NAMALWA (cell line): Measurements from ENCODE around the gene RGS8.
"Not testable (repeated sequence)": the region's sequence is repeated elsewhere in the genome, so short reads cannot be mapped to it uniquely, and the experiment has no call there.

ENCODE experiments used
- DNase-seq: peaks from one replicate; pipeline ENCODE4 v3.0.0-alpha.2; 2015; ENCODE audit warnings: low spot score

RGS8 gene

GRCh38 chr1:182702826-182703524, 18.6 kb upstream of the RGS8 start:
- no peak for DNase-seq

DNA sequence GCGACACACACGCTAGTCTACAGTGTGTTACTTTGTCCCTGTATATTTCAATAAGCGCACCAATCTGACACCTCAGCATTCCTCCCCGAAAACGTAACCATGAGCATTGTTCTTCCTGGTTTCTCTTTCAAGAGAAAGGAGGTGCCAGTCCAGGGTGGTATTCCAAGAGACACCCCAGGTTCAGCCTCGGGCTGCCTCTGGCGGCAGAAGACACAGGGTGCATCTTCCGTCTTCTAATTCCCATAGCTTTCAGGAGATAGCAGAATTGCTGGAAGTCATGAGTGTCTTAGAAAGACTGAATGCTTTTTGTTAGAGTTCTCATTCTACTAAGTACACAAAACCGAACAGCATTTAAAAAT, 15.9 kb upstream of the RGS8 start:
- DNase-seq: no peak

GRCh38 chr1:182699393-182700350, 15.3 kb upstream of the RGS8 start:
- DNase-seq: no peak

DNA sequence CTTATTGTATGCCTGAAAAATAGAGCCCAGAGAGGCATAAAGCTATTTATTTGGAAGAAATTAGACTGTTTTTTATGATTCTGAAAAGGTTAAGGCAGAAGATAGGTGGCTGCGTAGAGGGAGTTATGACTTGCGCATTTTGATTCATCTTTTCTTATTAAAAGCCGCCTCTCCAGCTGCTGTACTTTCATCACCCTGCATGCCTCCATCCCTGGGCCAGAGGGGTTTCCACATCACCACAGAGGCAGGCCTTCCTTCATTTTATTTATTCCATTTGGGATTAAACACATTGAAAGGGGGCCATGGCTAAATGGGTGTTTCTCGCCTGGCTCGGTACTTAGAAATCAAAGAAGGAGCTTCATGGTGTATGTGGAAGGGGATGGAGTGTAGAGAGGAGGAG, 14.6 kb upstream of the RGS8 start:
- DNase-seq: no peak

GRCh38 chr1:182693139-182693538, 8.8 kb upstream of the RGS8 start:
- DNase-seq: not testable (repeated sequence)

DNA sequence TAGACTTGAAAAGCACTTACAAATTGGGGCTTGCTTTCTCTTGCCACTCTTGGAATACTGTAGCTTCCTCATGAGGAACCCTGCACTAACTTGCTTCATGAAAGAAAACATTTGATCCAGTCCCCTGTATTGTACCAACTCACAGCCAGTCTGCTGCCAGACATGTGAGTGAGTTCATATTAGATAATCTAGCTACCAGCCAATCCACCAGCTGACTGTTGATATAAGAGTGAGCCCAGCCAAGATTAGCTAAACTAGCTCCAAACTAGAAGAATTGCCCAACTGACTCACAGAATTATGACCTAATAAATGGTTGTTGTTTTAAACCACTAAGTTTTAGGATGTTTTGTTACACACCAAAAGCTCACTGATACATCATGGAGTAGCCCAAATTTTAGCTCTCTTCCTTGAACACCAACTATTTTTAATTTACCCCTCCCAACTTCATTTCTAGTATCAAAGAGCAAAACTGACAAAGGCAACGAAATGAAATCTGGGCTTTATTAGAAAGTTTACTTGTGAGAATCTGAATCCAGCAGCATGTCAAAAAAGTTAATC, 6.6 kb upstream of the RGS8 start:
- DNase-seq: no peak

DNA sequence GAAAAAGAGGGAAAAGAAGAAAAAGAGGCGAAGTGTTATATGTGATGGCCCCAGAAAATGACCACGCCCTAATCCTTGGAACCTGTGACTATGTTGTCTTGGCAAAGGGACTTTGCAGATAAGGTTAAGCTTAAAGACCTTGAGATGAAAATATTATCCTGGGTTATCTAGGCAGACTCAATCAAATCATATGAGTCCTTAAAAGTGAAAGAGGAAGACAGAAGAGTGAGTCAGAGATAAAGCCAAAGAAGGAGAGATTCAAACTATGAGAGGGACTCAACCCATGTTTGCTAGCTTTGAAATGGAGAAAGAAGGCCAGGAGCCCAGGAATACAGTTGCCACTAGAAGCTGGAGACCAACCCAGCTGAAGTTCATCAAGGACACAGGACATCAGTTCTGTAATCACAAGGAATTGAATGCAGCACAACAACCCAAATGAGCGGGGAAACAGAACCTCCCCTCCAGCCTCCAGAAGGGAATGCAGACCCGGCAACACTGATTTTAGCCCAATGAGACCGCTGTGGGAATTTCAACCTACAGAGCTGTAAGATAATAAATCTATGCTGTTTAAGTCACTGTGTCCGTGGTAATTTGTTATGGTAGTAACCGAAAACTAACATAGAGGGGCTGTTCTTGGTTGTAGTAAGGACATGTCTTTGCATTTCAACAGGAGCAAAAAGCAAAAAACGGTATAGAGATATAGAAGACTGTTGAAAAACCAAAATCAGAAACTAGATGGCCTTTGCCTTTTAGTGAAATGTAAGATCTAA, 4.2 kb upstream of the RGS8 start:
- DNase-seq: no peak

GRCh38 chr1:182687361-182687760, 3.0 kb upstream of the RGS8 start:
- no peak for DNase-seq

DNA sequence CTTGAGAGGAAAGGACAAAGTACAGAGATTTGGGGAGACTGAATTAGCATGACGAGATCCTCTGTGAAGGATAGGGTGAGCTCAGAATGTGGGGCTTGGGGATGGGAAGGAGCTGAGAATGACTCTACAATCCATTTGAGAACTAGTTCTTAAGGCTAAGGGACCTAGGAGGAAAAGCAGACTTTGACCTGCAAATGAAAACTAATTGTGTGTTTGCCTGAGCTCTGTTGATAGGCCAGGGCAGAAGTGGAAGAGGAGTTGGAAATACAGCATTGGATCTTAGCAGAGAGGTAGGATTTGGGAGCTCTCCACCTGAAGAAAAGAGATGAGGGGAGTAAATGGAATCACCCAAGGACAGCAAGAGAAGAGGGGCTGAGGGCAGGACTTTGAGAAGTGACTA, 2.1 kb upstream of the RGS8 start:
- no peak for DNase-seq

- no peak for DNase-seq
These were observed 828 bp upstream of the RGS8 start for GRCh38 chr1:182685215-182685614.

DNA sequence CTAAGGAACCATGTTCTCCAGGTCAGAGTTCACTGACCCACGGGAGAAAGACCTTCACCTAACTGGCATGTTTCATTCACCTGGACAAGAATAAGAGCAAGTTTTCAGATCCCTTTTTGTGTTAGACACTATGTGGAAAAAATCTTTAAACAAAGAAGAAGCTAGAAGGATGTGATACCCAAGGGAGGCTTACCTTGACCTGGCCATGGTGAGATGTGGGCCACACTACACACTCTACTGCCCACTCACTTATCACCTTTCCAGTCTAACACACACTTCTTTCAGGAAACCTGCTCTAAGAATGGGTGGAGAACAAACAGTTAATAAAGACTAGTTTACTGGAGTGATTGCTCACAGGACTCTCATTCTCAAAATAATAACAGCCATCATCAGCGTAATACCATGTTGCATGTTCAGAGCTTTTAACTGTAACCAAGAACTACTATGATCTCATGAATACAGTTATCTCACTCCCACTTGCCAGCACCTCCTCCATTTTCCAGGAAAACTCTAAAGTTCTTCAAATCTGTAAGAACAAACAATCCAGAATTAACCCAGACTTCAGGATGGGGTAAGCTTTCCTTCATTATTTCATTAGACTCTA, 1.4 kb downstream of the RGS8 start:
- no peak for DNase-seq

DNA sequence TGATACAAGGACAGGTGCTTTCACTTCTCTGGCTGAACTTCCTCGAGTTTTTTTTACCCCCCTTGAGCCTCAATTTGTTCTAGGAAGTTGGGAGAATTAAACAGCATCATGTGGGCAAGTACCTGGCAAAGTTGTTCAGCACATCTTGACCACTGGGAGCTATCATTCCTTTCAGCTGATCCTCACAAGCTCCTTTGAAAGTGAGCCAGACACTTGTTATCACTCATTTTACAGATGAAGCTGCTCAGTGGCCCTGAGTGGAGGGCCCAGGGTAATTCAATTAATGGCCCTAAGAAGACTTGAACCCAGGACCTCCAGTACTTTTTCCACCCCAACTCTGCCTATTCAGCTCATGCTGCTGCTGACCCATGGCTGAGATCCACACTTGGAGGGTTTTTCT, 2.0 kb downstream of the RGS8 start:
- no peak for DNase-seq

DNA sequence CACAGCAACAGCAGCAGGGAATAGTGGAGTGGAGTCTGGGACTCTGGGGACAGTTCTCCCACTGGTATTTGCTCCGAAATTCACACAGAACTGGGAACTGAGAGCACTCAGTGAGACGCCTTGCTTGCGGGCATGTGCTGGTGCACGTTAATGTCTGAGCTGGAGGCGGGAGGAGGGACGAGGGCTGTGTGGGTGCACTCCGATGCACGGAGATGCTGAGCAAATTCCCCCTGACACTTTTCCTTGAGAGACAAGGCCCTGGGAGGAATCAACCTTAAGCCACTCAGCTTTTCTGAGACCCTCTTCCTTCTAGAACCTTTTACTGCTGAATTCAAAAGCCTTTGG, 2.8 kb downstream of the RGS8 start:
- no peak for DNase-seq

GRCh38 chr1:182680901-182681567, 3.4 kb downstream of the RGS8 start:
- no peak for DNase-seq

GRCh38 chr1:182680408-182680807, 4.0 kb downstream of the RGS8 start:
- no peak for DNase-seq

DNA sequence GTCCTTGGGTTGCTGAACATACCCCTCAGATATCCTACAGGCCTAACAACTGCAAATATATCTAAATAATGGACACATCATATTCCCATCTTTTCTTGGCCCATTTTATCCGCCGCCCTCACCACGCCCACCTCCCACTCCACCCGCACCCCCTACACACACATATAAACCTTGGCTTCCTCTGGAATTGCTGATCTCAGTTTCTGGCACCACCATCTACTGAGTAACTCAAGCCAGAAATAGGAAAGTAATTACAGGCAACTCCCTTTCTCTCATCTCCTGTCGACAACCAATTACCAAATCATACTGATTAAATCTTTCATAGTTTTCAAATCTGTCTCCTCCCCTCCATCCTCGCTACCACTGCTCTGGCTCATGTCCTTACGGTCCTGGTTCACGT, 4.7 kb downstream of the RGS8 start:
- DNase-seq: no peak

- DNase-seq: peak; percentile 85
These were observed 6.8 kb downstream of the RGS8 start for GRCh38 chr1:182677397-182678098.

DNA sequence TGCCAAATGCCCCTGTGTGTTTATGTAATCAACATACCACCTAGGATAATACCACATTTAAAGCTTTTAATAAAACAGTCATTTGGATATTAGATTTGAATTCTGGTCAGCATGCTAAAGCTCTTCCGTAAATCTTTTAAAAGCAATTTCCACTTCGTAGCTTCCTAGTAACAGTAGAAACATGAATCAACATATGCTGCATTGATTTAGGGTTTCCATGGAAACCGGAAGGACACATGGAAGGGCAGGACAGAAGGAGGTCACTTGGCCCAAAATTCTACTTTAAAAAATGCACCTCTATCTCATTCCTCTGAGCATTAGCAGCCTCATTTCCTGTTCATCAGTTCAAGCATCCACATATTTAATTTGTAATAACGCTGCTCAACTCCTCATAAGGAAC, 8.1 kb downstream of the RGS8 start:
- DNase-seq: peak; percentile 31

GRCh38 chr1:182674346-182675246, 9.8 kb downstream of the RGS8 start:
- DNase-seq: no peak

DNA sequence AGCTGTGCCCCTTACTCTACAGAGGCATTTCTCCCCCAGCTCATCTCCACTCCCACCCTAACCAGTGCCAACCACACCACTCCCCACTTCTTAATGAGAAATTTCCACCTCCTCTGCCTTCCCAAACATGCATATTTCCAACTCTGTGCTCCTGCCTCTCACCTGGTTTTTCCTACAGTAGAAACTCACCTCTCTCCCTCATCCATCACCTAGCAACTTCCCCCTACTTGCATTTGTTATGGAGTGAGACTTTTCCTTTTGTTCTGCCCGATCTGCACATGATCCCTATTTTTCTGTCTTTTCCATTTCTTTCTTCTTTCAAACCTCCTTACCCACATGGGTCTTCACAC, 11.9 kb downstream of the RGS8 start:
- no peak for DNase-seq
